ENCODE results near the gene NDUFAF8.
"Not testable (repeated sequence)": the region's sequence is repeated elsewhere in the genome, so short reads cannot be mapped to it uniquely, and the experiment has no call there.

NDUFAF8 gene

GRCh38 chr17:81227630-81228029, 11.5 kb upstream of the NDUFAF8 start:
- not testable (repeated sequence) for H3K27me3 ChIP-seq (ENCODE audit: control insufficient read depth, insufficient read depth, low read length); H3K4me1 ChIP-seq (ENCODE audit: control insufficient read depth, insufficient read depth, low read length); H3K4me3 ChIP-seq (ENCODE audit: low read depth, low read length); H3K9ac ChIP-seq (ENCODE audit: low read length); H3K27ac ChIP-seq (ENCODE audit: low read depth, low read length); H3K9me3 ChIP-seq (ENCODE audit: control insufficient read depth, insufficient read depth, low read depth, low read length)
- H3K36me3 ChIP-seq (ENCODE audit: control insufficient read depth, insufficient read depth, low read length): peaks cover 26% of the 10 kb centered on the region

- Histone ChIP-seq H3K9ac (ENCODE audit: low read length) (no peak overlapping the region), H3K27me3 (ENCODE audit: control insufficient read depth, insufficient read depth, low read length) (0 out of 2 replicates have a peak, but pooled peaks cover 7% of the 10 kb centered on the region), H3K27ac (ENCODE audit: low read depth, low read length) (no peak overlapping the region), H3K9me3 (ENCODE audit: control insufficient read depth, insufficient read depth, low read depth, low read length) (peaks cover 3% of the 10 kb centered on the region; the same call in 1 of the 2 replicates), H3K4me1 (ENCODE audit: control insufficient read depth, insufficient read depth, low read length) (peaks cover 6% of the 10 kb centered on the region; the same call in 1 of the 2 replicates), H3K36me3 (ENCODE audit: control insufficient read depth, insufficient read depth, low read length) (peaks cover 34% of the 10 kb centered on the region), H3K4me3 (ENCODE audit: low read depth, low read length) (no peak overlapping the region)
These were observed 10.7 kb upstream of the NDUFAF8 start for GRCh38 chr17:81228420-81228819.

GRCh38 chr17:81228834-81229665, 10.1 kb upstream of the NDUFAF8 start:
- no peak overlapping the region for H3K27ac ChIP-seq (ENCODE audit: low read depth, low read length)
- H3K4me1 ChIP-seq (ENCODE audit: control insufficient read depth, insufficient read depth, low read length): no peaks in the 10 kb centered on the region
- peaks cover 34% of the 10 kb centered on the region for H3K36me3 ChIP-seq (ENCODE audit: control insufficient read depth, insufficient read depth, low read length)
- H3K9ac ChIP-seq (ENCODE audit: low read length): no peak overlapping the region
- 0 out of 2 replicates have a peak, but pooled peaks cover 2% of the 10 kb centered on the region for H3K27me3 ChIP-seq (ENCODE audit: control insufficient read depth, insufficient read depth, low read length)
- no peak overlapping the region for H3K4me3 ChIP-seq (ENCODE audit: low read depth, low read length)
- H3K9me3 ChIP-seq (ENCODE audit: control insufficient read depth, insufficient read depth, low read depth, low read length): peaks cover 3% of the 10 kb centered on the region; the same call in 1 of the 2 replicates

GRCh38 chr17:81229666-81229920, 9.5 kb upstream of the NDUFAF8 start:
- H3K9me3 ChIP-seq (ENCODE audit: control insufficient read depth, insufficient read depth, low read depth, low read length): peaks cover 3% of the 10 kb centered on the region; the same call in 1 of the 2 replicates
- H3K4me1 ChIP-seq (ENCODE audit: control insufficient read depth, insufficient read depth, low read length): no peaks in the 10 kb centered on the region
- peaks cover 34% of the 10 kb centered on the region for H3K36me3 ChIP-seq (ENCODE audit: control insufficient read depth, insufficient read depth, low read length)
- H3K27me3 ChIP-seq (ENCODE audit: control insufficient read depth, insufficient read depth, low read length): no peaks in the 10 kb centered on the region
- no peak overlapping the region for H3K4me3 ChIP-seq (ENCODE audit: low read depth, low read length)
- no peak overlapping the region for H3K27ac ChIP-seq (ENCODE audit: low read depth, low read length)
- H3K9ac ChIP-seq (ENCODE audit: low read length): no peak overlapping the region

GRCh38 chr17:81230043-81230820, 8.9 kb upstream of the NDUFAF8 start:
- Histone ChIP-seq H3K36me3 (ENCODE audit: control insufficient read depth, insufficient read depth, low read length) (peaks cover 34% of the 10 kb centered on the region), H3K27ac (ENCODE audit: low read depth, low read length) (no peak overlapping the region), H3K9ac (ENCODE audit: low read length) (no peak overlapping the region), H3K27me3 (ENCODE audit: control insufficient read depth, insufficient read depth, low read length) (no peaks in the 10 kb centered on the region), H3K4me3 (ENCODE audit: low read depth, low read length) (no peak overlapping the region), H3K9me3 (ENCODE audit: control insufficient read depth, insufficient read depth, low read depth, low read length) (peaks cover 3% of the 10 kb centered on the region; the same call in 1 of the 2 replicates), H3K4me1 (ENCODE audit: control insufficient read depth, insufficient read depth, low read length) (no peaks in the 10 kb centered on the region)

GRCh38 chr17:81231121-81231645, 7.9 kb upstream of the NDUFAF8 start:
- Histone ChIP-seq H3K4me3 (ENCODE audit: low read depth, low read length) (no peak overlapping the region), H3K9ac (ENCODE audit: low read length) (no peak overlapping the region), H3K9me3 (ENCODE audit: control insufficient read depth, insufficient read depth, low read depth, low read length) (peaks cover 3% of the 10 kb centered on the region; the same call in 1 of the 2 replicates), H3K27me3 (ENCODE audit: control insufficient read depth, insufficient read depth, low read length) (no peaks in the 10 kb centered on the region), H3K27ac (ENCODE audit: low read depth, low read length) (no peak overlapping the region), H3K4me1 (ENCODE audit: control insufficient read depth, insufficient read depth, low read length) (no peaks in the 10 kb centered on the region), H3K36me3 (ENCODE audit: control insufficient read depth, insufficient read depth, low read length) (peaks cover 34% of the 10 kb centered on the region)

- no peak overlapping the region for H3K9ac ChIP-seq (ENCODE audit: low read length)
These were observed 7.1 kb upstream of the NDUFAF8 start for GRCh38 chr17:81231766-81232581.

GRCh38 chr17:81232616-81233241, 6.4 kb upstream of the NDUFAF8 start:
- Histone ChIP-seq H3K4me1 (ENCODE audit: control insufficient read depth, insufficient read depth, low read length) (no peaks in the 10 kb centered on the region), H3K27me3 (ENCODE audit: control insufficient read depth, insufficient read depth, low read length) (no peaks in the 10 kb centered on the region), H3K36me3 (ENCODE audit: control insufficient read depth, insufficient read depth, low read length) (peaks cover 34% of the 10 kb centered on the region), H3K9me3 (ENCODE audit: control insufficient read depth, insufficient read depth, low read depth, low read length) (no peaks in the 10 kb centered on the region), H3K4me3 (ENCODE audit: low read depth, low read length) (no peak overlapping the region), H3K27ac (ENCODE audit: low read depth, low read length) (no peak overlapping the region), H3K9ac (ENCODE audit: low read length) (no peak overlapping the region)

More at GRCh38 chr17:81231766-81232581, 7.1 kb upstream of the NDUFAF8 start:
- H3K36me3 ChIP-seq (ENCODE audit: control insufficient read depth, insufficient read depth, low read length): peaks cover 34% of the 10 kb centered on the region
- H3K4me1 ChIP-seq (ENCODE audit: control insufficient read depth, insufficient read depth, low read length): no peaks in the 10 kb centered on the region
- no peak overlapping the region for H3K27ac ChIP-seq (ENCODE audit: low read depth, low read length)
- H3K27me3 ChIP-seq (ENCODE audit: control insufficient read depth, insufficient read depth, low read length): no peaks in the 10 kb centered on the region
- H3K4me3 ChIP-seq (ENCODE audit: low read depth, low read length): no peak overlapping the region
- peaks cover under 1% of the 10 kb centered on the region; the same call in 1 of the 2 replicates for H3K9me3 ChIP-seq (ENCODE audit: control insufficient read depth, insufficient read depth, low read depth, low read length)

- Histone ChIP-seq H3K27ac (ENCODE audit: low read depth, low read length) (no peak overlapping the region), H3K9ac (ENCODE audit: low read length) (no peak overlapping the region), H3K27me3 (ENCODE audit: control insufficient read depth, insufficient read depth, low read length) (no peaks in the 10 kb centered on the region), H3K4me3 (ENCODE audit: low read depth, low read length) (no peak overlapping the region), H3K4me1 (ENCODE audit: control insufficient read depth, insufficient read depth, low read length) (peaks cover 5% of the 10 kb centered on the region; the same call in 1 of the 2 replicates), H3K9me3 (ENCODE audit: control insufficient read depth, insufficient read depth, low read depth, low read length) (no peaks in the 10 kb centered on the region), H3K36me3 (ENCODE audit: control insufficient read depth, insufficient read depth, low read length) (peaks cover 34% of the 10 kb centered on the region)
These were observed 5.8 kb upstream of the NDUFAF8 start for GRCh38 chr17:81233316-81233715.

- H3K4me1 ChIP-seq (ENCODE audit: control insufficient read depth, insufficient read depth, low read length): peaks cover 5% of the 10 kb centered on the region; the same call in 1 of the 2 replicates
- no peak overlapping the region for H3K27ac ChIP-seq (ENCODE audit: low read depth, low read length)
- no peaks in the 10 kb centered on the region for H3K9me3 ChIP-seq (ENCODE audit: control insufficient read depth, insufficient read depth, low read depth, low read length)
- H3K27me3 ChIP-seq (ENCODE audit: control insufficient read depth, insufficient read depth, low read length): no peaks in the 10 kb centered on the region
- peaks cover 34% of the 10 kb centered on the region for H3K36me3 ChIP-seq (ENCODE audit: control insufficient read depth, insufficient read depth, low read length)
- no peak overlapping the region for H3K9ac ChIP-seq (ENCODE audit: low read length)
- no peak overlapping the region for H3K4me3 ChIP-seq (ENCODE audit: low read depth, low read length)
These were observed 5.2 kb upstream of the NDUFAF8 start for GRCh38 chr17:81233811-81234505.
